KMS-11 (cell line): ENCODE data around the gene IL31RA.
"Not testable (repeated sequence)": the region's sequence is repeated elsewhere in the genome, so short reads cannot be mapped to it uniquely, and the experiment has no call there.

Experiments used
- H2AFZ ChIP-seq: fragments of 200-600 bp; sonication (generic); 2 replicates; pipeline ENCODE4 v1.6.1; 2016; ENCODE audit warnings: antibody characterized with exemption, mixed run types, low read depth
- H3K27ac ChIP-seq: fragments of 200-600 bp; sonication (generic); 2 replicates; pipeline ENCODE4 v1.6.1; 2016; ENCODE audit warnings: mild to moderate bottlenecking, mixed run types
- H3K27me3 ChIP-seq: fragments of 200-600 bp; sonication (generic); 2 replicates; pipeline ENCODE4 v1.6.1; 2017; ENCODE audit warnings: mild to moderate bottlenecking, low read depth, mixed run types, moderate library complexity; ENCODE audit not compliant: insufficient read depth
- H3K36me3 ChIP-seq: fragments of 200-600 bp; sonication (generic); 2 replicates; pipeline ENCODE4 v1.6.1; 2017; ENCODE audit warnings: mild to moderate bottlenecking, mixed run types; ENCODE audit not compliant: insufficient read depth
- H3K4me1 ChIP-seq: fragments of 200-600 bp; sonication (generic); 2 replicates; pipeline ENCODE4 v1.6.1; 2016; ENCODE audit warnings: mild to moderate bottlenecking, low read depth, mixed run types; ENCODE audit not compliant: poor library complexity, severe bottlenecking
- H3K4me2 ChIP-seq: fragments of 200-600 bp; sonication (generic); 2 replicates; pipeline ENCODE4 v1.7.0; 2016; ENCODE audit warnings: mild to moderate bottlenecking, mixed run types
- H3K4me3 ChIP-seq: fragments of 200-600 bp; sonication (generic); IDR thresholded peaks from 2 replicates; pipeline ENCODE4 v1.6.1; 2017; ENCODE audit warnings: low read depth, low read length, mixed read lengths; ENCODE audit not compliant: insufficient read depth
- H3K79me2 ChIP-seq: fragments of 200-600 bp; sonication (generic); 2 replicates; pipeline ENCODE4 v1.6.1; 2016; ENCODE audit warnings: low read depth, mixed run types; ENCODE audit not compliant: insufficient read depth
- H3K9ac ChIP-seq: fragments of 200-600 bp; sonication (generic); 2 replicates; pipeline ENCODE4 v1.6.1; 2016; ENCODE audit warnings: mild to moderate bottlenecking, mixed run types
- H4K20me1 ChIP-seq: fragments of 200-600 bp; sonication (generic); 2 replicates; pipeline ENCODE4 v1.6.1; 2016; ENCODE audit warnings: mild to moderate bottlenecking, mixed run types; ENCODE audit not compliant: insufficient read depth
- CTCF ChIP-seq: fragments of 200-600 bp; sonication (generic); conservative IDR thresholded peaks from 2 replicates; pipeline ENCODE4 v1.6.1; 2017; ENCODE audit warnings: low read depth, mild to moderate bottlenecking, antibody characterized with exemption, low read length, moderate library complexity, mixed read lengths

IL31RA gene

GRCh38 chr5:55934720-55935119, 83.6 kb downstream of the IL31RA start:
- Histone ChIP-seq H3K27me3 (no peaks in the 10 kb centered on the region), H4K20me1 (no peaks in the 10 kb centered on the region), H3K4me1 (peaks cover 79% of the 10 kb centered on the region), H3K9ac (no peak overlapping the region), H3K36me3 (peaks cover 13% of the 10 kb centered on the region), H3K4me3 (no peak overlapping the region), H2AFZ (no peak overlapping the region), H3K27ac (peak overlapping the region; percentile 12; the same call in 1 of the 2 replicates), H3K79me2 (no peaks in the 10 kb centered on the region; the same call in 1 of the 2 replicates), H3K4me2 (no peak overlapping the region)
- TF ChIP-seq CTCF, result no peak

- Histone ChIP-seq H3K27ac (peak overlapping the region; percentile 12; the same call in 1 of the 2 replicates), H3K36me3 (peaks cover 19% of the 10 kb centered on the region), H3K4me3 (no peak overlapping the region), H2AFZ (no peak overlapping the region), H3K79me2 (no peaks in the 10 kb centered on the region; the same call in 1 of the 2 replicates), H3K9ac (no peak overlapping the region), H3K27me3 (no peaks in the 10 kb centered on the region), H3K4me2 (no peak overlapping the region; the same call in 1 of the 2 replicates), H3K4me1 (peaks cover 79% of the 10 kb centered on the region), H4K20me1 (no peaks in the 10 kb centered on the region)
- no peak for TF ChIP-seq CTCF
These were observed 84.2 kb downstream of the IL31RA start for GRCh38 chr5:55935371-55935770.

- Histone ChIP-seq H3K27ac (peak overlapping the region; percentile 17; the same call in 1 of the 2 replicates), H3K79me2 (no peaks in the 10 kb centered on the region; the same call in 1 of the 2 replicates), H3K4me1 (peaks cover 79% of the 10 kb centered on the region), H3K27me3 (no peaks in the 10 kb centered on the region), H3K36me3 (peaks cover 21% of the 10 kb centered on the region), H3K4me3 (no peak overlapping the region), H2AFZ (no peak overlapping the region), H4K20me1 (no peaks in the 10 kb centered on the region), H3K4me2 (no peak overlapping the region; the same call in 1 of the 2 replicates), H3K9ac (no peak overlapping the region)
- peak; percentile 98 for TF ChIP-seq CTCF
These were observed 85.0 kb downstream of the IL31RA start for GRCh38 chr5:55936100-55936693.

GRCh38 chr5:55937598-55937997, 86.4 kb downstream of the IL31RA start:
- H3K4me1 ChIP-seq, result peaks cover 89% of the 10 kb centered on the region
- H3K27ac ChIP-seq, H3K9ac ChIP-seq, H3K27me3 ChIP-seq, H2AFZ ChIP-seq, H3K79me2 ChIP-seq, H3K4me3 ChIP-seq, H4K20me1 ChIP-seq: not testable (repeated sequence)
- H3K36me3 ChIP-seq, result peaks cover 34% of the 10 kb centered on the region
- peak overlapping the region; percentile 9; the same call in 1 of the 2 replicates for H3K4me2 ChIP-seq

GRCh38 chr5:55941154-55941553, 90.0 kb downstream of the IL31RA start:
- Histone ChIP-seq H3K4me1 (peaks cover 99% of the 10 kb centered on the region), H3K36me3 (peaks cover 44% of the 10 kb centered on the region), H4K20me1 (peaks cover 16% of the 10 kb centered on the region; the same call in 1 of the 2 replicates), H3K79me2 (peaks cover 19% of the 10 kb centered on the region; the same call in 1 of the 2 replicates)
- H3K27me3 ChIP-seq, H3K27ac ChIP-seq, H3K4me2 ChIP-seq, H3K9ac ChIP-seq, H2AFZ ChIP-seq, H3K4me3 ChIP-seq: not testable (repeated sequence)
